H1 (cell line): Measurements from ENCODE around the gene NCAPD3. TPM values are rescaled to one million over a fixed set of nuclear protein-coding genes. Genes with fewer than 3 reads are reported as not detected.

ENCODE experiments used
- CEBPB ChIP-seq: IDR thresholded peaks from 2 replicates; pipeline ENCODE4 v1.6.1; 2012; ENCODE audit warnings: low read depth, low read length
- EGR1 ChIP-seq: IDR thresholded peaks from 2 replicates; pipeline ENCODE4 v1.6.1; 2011; ENCODE audit warnings: low read depth, low read length, borderline replicate concordance
- GTF2F1 ChIP-seq: IDR thresholded peaks from 2 replicates; pipeline ENCODE4 v1.6.1; 2012; ENCODE audit warnings: low read depth, low read length, improper control_type of control experiment, borderline replicate concordance
- HDAC2 ChIP-seq, 2 experiments: fragments of 300-600 bp in 1 of 2; sonication (generic) in 1 of 2; IDR thresholded peaks; 2 replicates each; pipeline ENCODE4 v1.6.1; 2011 to 2012; ENCODE audit warnings: low read depth in 2 of 2, low read length in 2 of 2, mild to moderate bottlenecking in 2 of 2, moderate library complexity in 2 of 2, borderline replicate concordance in 1 of 2, inconsistent platforms in 1 of 2
- JUN ChIP-seq: IDR thresholded peaks from 2 replicates; pipeline ENCODE4 v1.6.1; 2011; ENCODE audit warnings: low read depth, mild to moderate bottlenecking, improper control_type of control experiment, low read length
- MAFK ChIP-seq: IDR thresholded peaks from 2 replicates; pipeline ENCODE4 v1.6.1; 2012; ENCODE audit warnings: low read depth, mild to moderate bottlenecking, improper control_type of control experiment, low read length
- RBBP5 ChIP-seq: IDR thresholded peaks from 2 replicates; pipeline ENCODE4 v1.7.1; 2012; ENCODE audit warnings: low read depth, mild to moderate bottlenecking, inconsistent platforms, low read length, moderate library complexity, borderline replicate concordance
- polyA plus RNA-seq, 7 experiments: library from polyadenylated mRNA; depleted of rRNA in 3 of 7; stranded (reverse) in 5 of 7; unstranded in 2 of 7; fragments of >200 nt in 5 of 7; fragments of 200-250 nt in 2 of 7; gene quantifications; 1 replicate in 5 of 7; 2 replicates in 1 of 7; 4 replicates in 1 of 7; pipeline versions ENCODE4 v1.2.1 to v1.2.3, GENCODE V29; 2011 to 2013; ENCODE audit warnings: missing spikeins in 2 of 7, mixed read lengths in 2 of 7
- total RNA-seq: library from RNA; stranded (reverse); fragmentation: NEBNext Ultra II Directional; extraction: Animal tissue kit (Norgen Biotek cat#: 25700); gene quantifications from 2 replicates; pipeline ENCODE4 v1.2.1, GENCODE V29; 2021

The NCAPD3 gene
- total and polyA plus RNA-seq, 2 of the 8 experiments (the other 6 are each of a cell fraction or from before 2014, with no cell fraction given): 26.5 to 55.2 TPM

- no peak for TF ChIP-seq MAFK
- TF ChIP-seq JUN: no peak
- no peak for TF ChIP-seq GTF2F1
- no peak for TF ChIP-seq CEBPB
- TF ChIP-seq RBBP5: no peak
- TF ChIP-seq HDAC2 (IDR thresholded peaks at IDR 0.05; ENCODE audit: borderline replicate concordance in 1 of 2, low read depth in 2 of 2, low read length in 2 of 2): no peak
- no peak for TF ChIP-seq EGR1
Observed at GRCh38 chr11:134144744-134145143, 79.0 kb downstream of the NCAPD3 start (continued).
